Measurements from ENCODE around the gene FARP2. TPM values are rescaled to one million over a fixed set of nuclear protein-coding genes. Genes with fewer than 3 reads are reported as not detected.
A peak's percentile ranks its signal among the peaks of the same experiment; 100 is the strongest.
"Not testable (repeated sequence)": the region's sequence is repeated elsewhere in the genome, so short reads cannot be mapped to it uniquely, and the experiment has no call there.

Gene FARP2
- total RNA-seq, 1 donor from 2014 or later, result 54.5 TPM

DNA sequence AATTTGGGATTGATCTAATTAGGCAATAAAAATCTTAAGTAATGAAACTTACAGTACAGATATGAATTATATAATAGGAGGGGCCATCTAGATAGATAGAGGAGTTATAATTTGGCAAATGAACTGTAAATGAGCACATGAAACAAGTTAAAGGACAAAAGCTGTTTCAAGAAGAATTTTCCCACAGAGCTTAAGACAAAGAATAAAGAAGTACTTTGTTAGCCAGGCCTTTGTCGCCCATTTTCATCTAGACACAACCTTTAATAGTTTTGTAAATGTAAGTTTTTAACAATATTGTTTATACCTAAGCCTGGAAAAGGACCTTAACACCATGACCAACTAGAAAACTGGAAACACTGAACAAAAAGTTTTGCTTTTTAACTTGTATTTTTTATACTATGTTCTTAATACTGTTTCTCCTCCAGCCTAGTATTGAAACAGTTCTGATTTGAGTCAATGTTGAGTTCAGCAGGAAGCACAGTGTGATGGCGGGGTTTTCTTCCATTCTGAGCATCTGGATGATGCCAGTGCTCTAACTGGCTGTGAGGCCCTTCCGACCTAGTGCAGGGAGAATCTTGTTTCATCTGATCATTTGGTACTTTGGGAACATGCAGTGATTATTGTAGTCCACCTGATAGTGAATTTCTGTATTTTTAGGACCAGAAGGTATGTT, 37.6 kb downstream of the FARP2 start:
- peak overlapping the region; percentile 23 for H3K27ac Mint-ChIP-seq (ENCODE audit: unreplicated experiment)
- no peak overlapping the region for H3K4me3 Mint-ChIP-seq (ENCODE audit: unreplicated experiment)
- no peaks in the 10 kb centered on the region for H3K27me3 Mint-ChIP-seq (ENCODE audit: unreplicated experiment)
- no peaks in the 10 kb centered on the region for H3K9me3 Mint-ChIP-seq (ENCODE audit: unreplicated experiment)
- H3K4me1 Mint-ChIP-seq (ENCODE audit: unreplicated experiment), result no peaks in the 10 kb centered on the region
- DNase-seq (ENCODE audit: extremely low spot score, unreplicated experiment), result no peak
- TF ChIP-seq, protein P1, sequence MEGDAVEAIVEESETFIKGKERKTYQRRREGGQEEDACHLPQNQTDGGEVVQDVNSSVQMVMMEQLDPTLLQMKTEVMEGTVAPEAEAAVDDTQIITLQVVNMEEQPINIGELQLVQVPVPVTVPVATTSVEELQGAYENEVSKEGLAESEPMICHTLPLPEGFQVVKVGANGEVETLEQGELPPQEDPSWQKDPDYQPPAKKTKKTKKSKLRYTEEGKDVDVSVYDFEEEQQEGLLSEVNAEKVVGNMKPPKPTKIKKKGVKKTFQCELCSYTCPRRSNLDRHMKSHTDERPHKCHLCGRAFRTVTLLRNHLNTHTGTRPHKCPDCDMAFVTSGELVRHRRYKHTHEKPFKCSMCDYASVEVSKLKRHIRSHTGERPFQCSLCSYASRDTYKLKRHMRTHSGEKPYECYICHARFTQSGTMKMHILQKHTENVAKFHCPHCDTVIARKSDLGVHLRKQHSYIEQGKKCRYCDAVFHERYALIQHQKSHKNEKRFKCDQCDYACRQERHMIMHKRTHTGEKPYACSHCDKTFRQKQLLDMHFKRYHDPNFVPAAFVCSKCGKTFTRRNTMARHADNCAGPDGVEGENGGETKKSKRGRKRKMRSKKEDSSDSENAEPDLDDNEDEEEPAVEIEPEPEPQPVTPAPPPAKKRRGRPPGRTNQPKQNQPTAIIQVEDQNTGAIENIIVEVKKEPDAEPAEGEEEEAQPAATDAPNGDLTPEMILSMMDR (IDR thresholded peaks at IDR 0.05), result no peak
- H3K36me3 Mint-ChIP-seq (ENCODE audit: unreplicated experiment), result peaks cover 17% of the 10 kb centered on the region

DNA sequence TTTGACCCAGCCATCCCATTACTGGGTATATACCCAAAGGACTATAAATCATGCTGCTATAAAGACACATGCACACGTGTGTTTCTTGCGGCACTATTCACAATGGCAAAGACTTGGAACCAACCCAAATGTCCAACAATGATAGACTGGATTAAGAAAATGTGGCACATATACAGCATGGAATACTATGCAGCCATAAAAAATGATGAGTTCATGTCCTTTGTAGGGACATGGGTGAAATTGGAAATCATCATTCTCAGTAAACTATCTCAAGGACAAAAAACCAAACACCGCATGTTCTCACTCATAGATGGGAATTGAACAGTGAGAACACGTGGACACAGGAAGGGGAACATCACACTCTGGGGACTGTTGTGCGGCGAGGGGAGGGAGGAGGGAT, 40.7 kb downstream of the FARP2 start:
- not testable (repeated sequence) for H3K9me3 Mint-ChIP-seq (ENCODE audit: unreplicated experiment); H3K4me3 Mint-ChIP-seq (ENCODE audit: unreplicated experiment); H3K27me3 Mint-ChIP-seq (ENCODE audit: unreplicated experiment); H3K27ac Mint-ChIP-seq (ENCODE audit: unreplicated experiment); H3K36me3 Mint-ChIP-seq (ENCODE audit: unreplicated experiment); DNase-seq (ENCODE audit: extremely low spot score, unreplicated experiment)
- peaks cover 19% of the 10 kb centered on the region for H3K4me1 Mint-ChIP-seq (ENCODE audit: unreplicated experiment)

DNA sequence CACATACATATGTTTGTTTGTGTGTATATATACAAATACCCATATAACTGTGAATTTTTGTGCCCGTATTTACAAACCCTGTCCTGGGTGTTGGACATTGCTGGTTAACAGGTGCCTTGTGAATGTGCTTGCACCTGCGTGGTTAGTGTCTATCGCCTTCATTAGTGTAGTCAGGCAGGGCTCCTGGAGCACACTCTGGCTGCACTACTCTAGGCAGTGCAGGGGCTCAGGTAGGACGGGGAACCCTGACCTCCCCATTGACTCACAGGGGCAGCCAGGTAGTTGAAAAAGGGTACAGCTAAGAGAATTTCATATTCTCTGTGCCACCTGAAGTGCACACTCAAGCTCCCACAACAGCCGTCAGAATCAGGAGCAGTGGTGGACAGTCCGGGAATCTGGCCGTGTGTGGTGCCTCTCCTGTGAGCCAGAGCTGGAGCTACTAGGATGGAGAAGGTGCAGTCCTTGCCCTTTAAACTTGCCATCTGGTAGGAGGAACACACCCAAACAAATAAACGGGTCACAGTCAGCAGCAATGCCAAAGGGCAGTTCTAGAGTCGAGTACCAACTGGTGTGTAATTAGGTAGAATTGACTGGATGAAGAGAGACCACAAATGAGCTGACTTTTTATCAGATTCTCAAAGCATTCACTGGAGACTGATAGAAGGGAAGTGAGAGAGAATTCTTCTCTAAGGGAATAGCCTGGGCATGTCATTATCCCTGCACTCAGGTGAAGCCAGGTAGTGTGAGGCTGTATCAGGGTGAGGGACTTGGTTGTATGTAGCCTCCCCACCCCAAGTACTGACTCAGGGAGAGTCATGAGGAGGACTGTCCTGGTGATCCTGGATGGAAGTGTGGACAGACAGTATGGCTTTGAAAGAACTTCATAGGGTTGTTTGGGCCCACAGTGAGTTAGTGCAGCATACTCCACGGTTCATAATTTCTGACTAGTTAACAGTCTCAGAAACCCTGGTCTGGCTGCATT, 44.1 kb downstream of the FARP2 start:
- Mint-ChIP-seq H3K36me3 (ENCODE audit: unreplicated experiment) (peaks cover 11% of the 10 kb centered on the region), H3K27me3 (ENCODE audit: unreplicated experiment) (no peaks in the 10 kb centered on the region), H3K4me3 (ENCODE audit: unreplicated experiment) (no peak overlapping the region), H3K4me1 (ENCODE audit: unreplicated experiment) (peaks cover 19% of the 10 kb centered on the region), H3K27ac (ENCODE audit: unreplicated experiment) (peak overlapping the region; percentile 66), H3K9me3 (ENCODE audit: unreplicated experiment) (no peaks in the 10 kb centered on the region)
- no peak for DNase-seq (ENCODE audit: extremely low spot score, unreplicated experiment)
- TF ChIP-seq, protein P1 (IDR thresholded peaks at IDR 0.05), result no peak

DNA sequence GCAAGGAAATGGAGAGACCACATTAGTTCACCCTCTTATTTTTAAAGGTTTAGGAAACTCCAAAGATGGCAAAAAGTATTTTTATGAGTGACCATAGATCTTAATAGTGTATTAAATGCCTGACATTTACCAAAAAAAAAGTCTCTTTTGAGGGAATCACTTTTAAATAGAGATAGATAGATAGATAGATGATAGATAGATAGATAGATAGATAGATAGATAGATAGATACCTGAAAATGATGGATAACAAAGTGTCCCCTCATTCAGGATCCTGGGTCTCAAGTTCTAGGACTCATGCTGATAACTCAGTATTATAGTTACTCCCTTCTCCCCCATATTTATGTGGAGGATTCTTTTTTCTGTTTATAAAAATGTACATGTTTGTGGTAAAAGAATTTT, 52.8 kb downstream of the FARP2 start:
- TF ChIP-seq, protein P1 (IDR thresholded peaks at IDR 0.05), result no peak
- DNase-seq (ENCODE audit: extremely low spot score, unreplicated experiment), result no peak
- H3K4me1 Mint-ChIP-seq (ENCODE audit: unreplicated experiment), result peaks cover 21% of the 10 kb centered on the region
- H3K4me3 Mint-ChIP-seq (ENCODE audit: unreplicated experiment), result no peak overlapping the region
- H3K27me3 Mint-ChIP-seq (ENCODE audit: unreplicated experiment), result no peaks in the 10 kb centered on the region
- H3K9me3 Mint-ChIP-seq (ENCODE audit: unreplicated experiment), result no peaks in the 10 kb centered on the region
- peaks cover 26% of the 10 kb centered on the region for H3K36me3 Mint-ChIP-seq (ENCODE audit: unreplicated experiment)
- no peak overlapping the region for H3K27ac Mint-ChIP-seq (ENCODE audit: unreplicated experiment)

DNA sequence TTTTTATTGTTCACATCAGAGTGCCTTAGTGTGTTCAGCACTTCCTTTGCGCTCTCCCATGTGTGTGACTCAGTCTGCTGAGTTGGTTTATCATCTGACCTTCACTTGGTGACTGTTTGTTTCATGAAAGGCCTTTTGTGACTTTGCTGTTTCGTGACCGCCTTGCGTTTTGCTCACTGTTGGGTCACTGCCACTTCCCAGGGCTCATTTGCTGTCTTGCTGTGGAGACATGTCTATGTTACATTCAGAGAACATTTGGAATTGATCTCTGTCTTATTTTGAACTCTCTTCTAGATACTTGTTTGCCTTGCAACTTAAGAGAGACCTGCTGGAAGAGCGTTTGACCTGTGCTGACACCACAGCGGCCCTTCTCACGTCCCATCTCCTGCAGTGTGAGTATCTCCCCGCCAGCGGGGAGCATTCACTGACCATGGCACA, 54.7 kb downstream of the FARP2 start:
- no peak for DNase-seq (ENCODE audit: extremely low spot score, unreplicated experiment)
- H3K36me3 Mint-ChIP-seq (ENCODE audit: unreplicated experiment), result peaks cover 36% of the 10 kb centered on the region
- TF ChIP-seq, protein P1 (IDR thresholded peaks at IDR 0.05), result no peak
- H3K27ac Mint-ChIP-seq (ENCODE audit: unreplicated experiment), result peak overlapping the region; percentile 9
- peaks cover 21% of the 10 kb centered on the region for H3K4me1 Mint-ChIP-seq (ENCODE audit: unreplicated experiment)
- no peaks in the 10 kb centered on the region for H3K9me3 Mint-ChIP-seq (ENCODE audit: unreplicated experiment)
- H3K27me3 Mint-ChIP-seq (ENCODE audit: unreplicated experiment), result no peaks in the 10 kb centered on the region
- H3K4me3 Mint-ChIP-seq (ENCODE audit: unreplicated experiment), result no peak overlapping the region
